IPS-15b (cell line): Measurements from ENCODE around the gene ACBD4.

Source experiments
- H3K27me3 ChIP-seq: one replicate; pipeline ENCODE4 v1.6.1; 2013; ENCODE audit warnings: low read length; ENCODE audit not compliant: control insufficient read depth, insufficient read depth
- H3K36me3 ChIP-seq: one replicate; pipeline ENCODE4 v1.6.1; 2013; ENCODE audit warnings: low read length; ENCODE audit not compliant: control insufficient read depth, insufficient read depth
- H3K4me1 ChIP-seq: one replicate; pipeline ENCODE4 v1.6.1; 2013; ENCODE audit warnings: mild to moderate bottlenecking, low read length; ENCODE audit not compliant: control insufficient read depth, insufficient read depth
- H3K4me3 ChIP-seq: one replicate; pipeline ENCODE4 v1.5.1; 2013; ENCODE audit warnings: low read depth, low read length
- H3K9ac ChIP-seq: one replicate; pipeline ENCODE4 v1.6.1; 2013; ENCODE audit warnings: low read depth, mild to moderate bottlenecking, low read length
- H3K9me3 ChIP-seq: one replicate; pipeline ENCODE4 v1.6.1; 2013; ENCODE audit warnings: mild to moderate bottlenecking, low read length; ENCODE audit not compliant: control insufficient read depth, insufficient read depth

ACBD4 gene

GRCh38 chr17:45132572-45133463 is 2.7 kb upstream of the ACBD4 start:
- Histone ChIP-seq H3K9ac (no peak overlapping the region), H3K36me3 (peaks cover 3% of the 10 kb centered on the region), H3K4me1 (peaks cover 4% of the 10 kb centered on the region), H3K9me3 (no peaks in the 10 kb centered on the region), H3K27me3 (no peaks in the 10 kb centered on the region), H3K4me3 (peak overlapping the region; percentile 78)

GRCh38 chr17:45135978-45136791 is 698 bp downstream of the ACBD4 start:
- H3K36me3 ChIP-seq: peaks cover 5% of the 10 kb centered on the region
- peak overlapping the region; percentile 62 for H3K4me3 ChIP-seq
- no peaks in the 10 kb centered on the region for H3K9me3 ChIP-seq
- H3K27me3 ChIP-seq: no peaks in the 10 kb centered on the region
- peaks cover 7% of the 10 kb centered on the region for H3K4me1 ChIP-seq
- H3K9ac ChIP-seq: peak overlapping the region; percentile 70

GRCh38 chr17:45136846-45137560 is 1.5 kb downstream of the ACBD4 start:
- H3K36me3 ChIP-seq: peaks cover 5% of the 10 kb centered on the region
- H3K4me3 ChIP-seq: no peak overlapping the region
- peaks cover 7% of the 10 kb centered on the region for H3K4me1 ChIP-seq
- no peaks in the 10 kb centered on the region for H3K27me3 ChIP-seq
- no peak overlapping the region for H3K9ac ChIP-seq
- H3K9me3 ChIP-seq: no peaks in the 10 kb centered on the region

GRCh38 chr17:45137561-45138305 is 2.2 kb downstream of the ACBD4 start:
- H3K9me3 ChIP-seq: no peaks in the 10 kb centered on the region
- H3K27me3 ChIP-seq: no peaks in the 10 kb centered on the region
- H3K4me3 ChIP-seq: no peak overlapping the region
- H3K4me1 ChIP-seq: peaks cover 7% of the 10 kb centered on the region
- H3K36me3 ChIP-seq: peaks cover 5% of the 10 kb centered on the region
- H3K9ac ChIP-seq: no peak overlapping the region

- Histone ChIP-seq H3K4me1 (peaks cover 10% of the 10 kb centered on the region), H3K9me3 (no peaks in the 10 kb centered on the region), H3K27me3 (no peaks in the 10 kb centered on the region), H3K36me3 (peaks cover 5% of the 10 kb centered on the region), H3K9ac (no peak overlapping the region), H3K4me3 (no peak overlapping the region)
These were observed 3.5 kb downstream of the ACBD4 start for GRCh38 chr17:45138911-45139532.

- no peak overlapping the region for H3K4me3 ChIP-seq
- no peaks in the 10 kb centered on the region for H3K9me3 ChIP-seq
- peaks cover 5% of the 10 kb centered on the region for H3K36me3 ChIP-seq
- no peak overlapping the region for H3K9ac ChIP-seq
- H3K27me3 ChIP-seq: no peaks in the 10 kb centered on the region
- H3K4me1 ChIP-seq: peaks cover 10% of the 10 kb centered on the region
These were observed 4.0 kb downstream of the ACBD4 start for GRCh38 chr17:45139533-45139920.

GRCh38 chr17:45143094-45143670 is 7.7 kb downstream of the ACBD4 start:
- Histone ChIP-seq H3K4me3 (peak overlapping the region; percentile 58), H3K4me1 (peaks cover 5% of the 10 kb centered on the region), H3K9ac (no peak overlapping the region), H3K27me3 (no peaks in the 10 kb centered on the region), H3K36me3 (no peaks in the 10 kb centered on the region), H3K9me3 (no peaks in the 10 kb centered on the region)

GRCh38 chr17:45143767-45144198 is 8.3 kb downstream of the ACBD4 start:
- H3K27me3 ChIP-seq: no peaks in the 10 kb centered on the region
- H3K9me3 ChIP-seq: no peaks in the 10 kb centered on the region
- peaks cover 5% of the 10 kb centered on the region for H3K4me1 ChIP-seq
- no peaks in the 10 kb centered on the region for H3K36me3 ChIP-seq
- no peak overlapping the region for H3K9ac ChIP-seq
- peak overlapping the region; percentile 58 for H3K4me3 ChIP-seq

- H3K36me3 ChIP-seq: no peaks in the 10 kb centered on the region
- H3K9ac ChIP-seq: peak overlapping the region; percentile 60
- peaks cover 5% of the 10 kb centered on the region for H3K4me1 ChIP-seq
- H3K27me3 ChIP-seq: no peaks in the 10 kb centered on the region
- no peaks in the 10 kb centered on the region for H3K9me3 ChIP-seq
- peak overlapping the region; percentile 58 for H3K4me3 ChIP-seq
These were observed 8.9 kb downstream of the ACBD4 start for GRCh38 chr17:45144199-45145034.

- Histone ChIP-seq H3K27me3 (no peaks in the 10 kb centered on the region), H3K4me1 (peaks cover 3% of the 10 kb centered on the region), H3K4me3 (peak overlapping the region; percentile 58), H3K9ac (peak overlapping the region; percentile 60), H3K9me3 (no peaks in the 10 kb centered on the region), H3K36me3 (no peaks in the 10 kb centered on the region)
These were observed 9.5 kb downstream of the ACBD4 start for GRCh38 chr17:45145035-45145389.
